IPS DF 4.7 (cell line): ENCODE data around the gene SLC28A2.
"Not testable (repeated sequence)": the region's sequence is repeated elsewhere in the genome, so short reads cannot be mapped to it uniquely, and the experiment has no call there.

Experiments used
- DNase-seq: peaks from one replicate; pipeline ENCODE4 v3.0.0-alpha.2; 2013; ENCODE audit warnings: low spot score; ENCODE audit errors: extremely low read depth

The SLC28A2 gene

GRCh38 chr15:45251888-45252287 lies at the start of gene SLC28A2:
SLC28A2 (plus strand) TSS chr15:45252234; CDS start chr15:45253216, 982 bp downstream.
- no peak for DNase-seq

GRCh38 chr15:45203182-45203581 lies 48.9 kb upstream of the SLC28A2 start:
- DNase-seq = no peak

GRCh38 chr15:45205192-45205591 lies 46.8 kb upstream of the SLC28A2 start:
- no peak for DNase-seq

- DNase-seq = no peak
Measured at GRCh38 chr15:45212493-45212892, 39.5 kb upstream of the SLC28A2 start.

- DNase-seq = no peak
Measured at GRCh38 chr15:45221053-45221599, 30.9 kb upstream of the SLC28A2 start.

- DNase-seq = no peak
Measured at GRCh38 chr15:45221967-45222366, 30.1 kb upstream of the SLC28A2 start.

GRCh38 chr15:45224621-45225217 lies 27.3 kb upstream of the SLC28A2 start:
- DNase-seq = no peak

- no peak for DNase-seq
Measured at GRCh38 chr15:45225506-45226273, 26.3 kb upstream of the SLC28A2 start.

GRCh38 chr15:45228931-45229330 lies 23.1 kb upstream of the SLC28A2 start:
- DNase-seq = no peak

- no peak for DNase-seq
Measured at GRCh38 chr15:45230245-45230965, 21.6 kb upstream of the SLC28A2 start.

- no peak for DNase-seq
Measured at GRCh38 chr15:45231132-45231531, 20.9 kb upstream of the SLC28A2 start.

GRCh38 chr15:45231864-45232562 lies 20.0 kb upstream of the SLC28A2 start:
- DNase-seq = no peak

GRCh38 chr15:45234562-45235235 lies 17.3 kb upstream of the SLC28A2 start:
- no peak for DNase-seq

- not testable (repeated sequence) for DNase-seq
Measured at GRCh38 chr15:45236806-45237205, 15.2 kb upstream of the SLC28A2 start.

GRCh38 chr15:45242289-45242688 lies 9.7 kb upstream of the SLC28A2 start:
- DNase-seq = no peak

GRCh38 chr15:45249125-45249780 lies 2.8 kb upstream of the SLC28A2 start:
- no peak for DNase-seq

- no peak for DNase-seq
Measured at GRCh38 chr15:45253330-45253729, 1.3 kb downstream of the SLC28A2 start.

- DNase-seq = no peak
Measured at GRCh38 chr15:45254405-45254804, 2.4 kb downstream of the SLC28A2 start.

GRCh38 chr15:45254824-45255223 lies 2.8 kb downstream of the SLC28A2 start:
- DNase-seq = not testable (repeated sequence)

- DNase-seq = no peak
Measured at GRCh38 chr15:45259796-45260195, 7.8 kb downstream of the SLC28A2 start.
